H9 (cell line): Measurements from ENCODE around the gene COX17. TPM values are rescaled to one million over a fixed set of nuclear protein-coding genes. Genes with fewer than 3 reads are reported as not detected.

Source experiments
- DNase-seq: peaks from one replicate; pipeline ENCODE4 v3.0.0-alpha.2; 2017
- H2AFZ ChIP-seq: one replicate; pipeline ENCODE4 v1.6.1; 2013; ENCODE audit warnings: mild to moderate bottlenecking, low read length, control low read depth, moderate library complexity
- H2AK5ac ChIP-seq: 2 replicates; pipeline ENCODE4 v1.6.1; 2013; ENCODE audit warnings: low read length, control low read depth, mixed read lengths; ENCODE audit not compliant: insufficient read length
- H2BK120ac ChIP-seq: one replicate; pipeline ENCODE4 v1.6.1; 2013; ENCODE audit warnings: low read depth, mild to moderate bottlenecking, low read length, control low read depth, inconsistent platforms; ENCODE audit not compliant: poor library complexity, severe bottlenecking
- H2BK12ac ChIP-seq: 2 replicates; pipeline ENCODE4 v1.6.1; 2013; ENCODE audit warnings: low read length, control low read depth, mixed read lengths, low read depth; ENCODE audit not compliant: insufficient read length
- H2BK15ac ChIP-seq: 2 replicates; pipeline ENCODE4 v1.6.1; 2013; ENCODE audit warnings: low read depth, low read length, control low read depth
- H2BK20ac ChIP-seq: one replicate; pipeline ENCODE4 v1.6.1; 2013; ENCODE audit warnings: low read depth, mild to moderate bottlenecking, low read length, control low read depth, inconsistent platforms; ENCODE audit not compliant: poor library complexity, severe bottlenecking
- H2BK5ac ChIP-seq: 2 replicates; pipeline ENCODE4 v1.6.1; 2013; ENCODE audit warnings: low read length, control low read depth, mixed read lengths; ENCODE audit not compliant: insufficient read length
- H3K14ac ChIP-seq: 2 replicates; pipeline ENCODE4 v1.6.1; 2013; ENCODE audit warnings: low read length, control low read depth; ENCODE audit not compliant: insufficient read depth
- H3K18ac ChIP-seq: 2 replicates; pipeline ENCODE4 v1.6.1; 2013; ENCODE audit warnings: low read depth, mild to moderate bottlenecking, mixed read lengths, low read length, control low read depth; ENCODE audit not compliant: insufficient read length
- H3K23ac ChIP-seq: 2 replicates; pipeline ENCODE4 v1.6.1; 2013; ENCODE audit warnings: low read length, control low read depth, mixed read lengths, low read depth; ENCODE audit not compliant: insufficient read length
- H3K23me2 ChIP-seq: 2 replicates; pipeline ENCODE4 v1.6.1; 2013; ENCODE audit warnings: low read depth, mild to moderate bottlenecking, mixed read lengths, low read length, control low read depth; ENCODE audit not compliant: insufficient read length, poor library complexity, severe bottlenecking
- H3K27ac ChIP-seq: 2 replicates; pipeline ENCODE4 v1.5.1; 2013; ENCODE audit warnings: low read length, control low read depth, mixed read lengths, low read depth; ENCODE audit not compliant: insufficient read length
- H3K27me3 ChIP-seq: 2 replicates; pipeline ENCODE4 v1.6.1; 2013; ENCODE audit warnings: low read length, control low read depth, inconsistent platforms; ENCODE audit not compliant: insufficient read depth
- H3K4ac ChIP-seq: 2 replicates; pipeline ENCODE4 v1.6.1; 2013; ENCODE audit warnings: low read depth, mild to moderate bottlenecking, control low read depth, inconsistent platforms, low read length, moderate library complexity
- H3K4me1 ChIP-seq: 2 replicates; pipeline ENCODE4 v1.6.1; 2013; ENCODE audit warnings: low read length, control low read depth, inconsistent platforms; ENCODE audit not compliant: insufficient read depth
- H3K4me2 ChIP-seq: 2 replicates; pipeline ENCODE4 v1.6.1; 2013; ENCODE audit warnings: low read length, control low read depth, mixed read lengths; ENCODE audit not compliant: insufficient read length, insufficient read depth
- H3K56ac ChIP-seq: 2 replicates; pipeline ENCODE4 v1.6.1; 2013; ENCODE audit warnings: low read depth, mild to moderate bottlenecking, mixed read lengths, low read length, control low read depth; ENCODE audit not compliant: insufficient read length
- H3K79me1 ChIP-seq: 2 replicates; pipeline ENCODE4 v1.6.1; 2013; ENCODE audit warnings: low read depth, mild to moderate bottlenecking, moderate library complexity, low read length, control low read depth, inconsistent platforms; ENCODE audit not compliant: insufficient read depth, poor library complexity, severe bottlenecking
- H3K79me2 ChIP-seq: 2 replicates; pipeline ENCODE4 v1.6.1; 2013; ENCODE audit warnings: low read length, control low read depth, inconsistent platforms; ENCODE audit not compliant: insufficient read depth
- H3K9ac ChIP-seq: 2 replicates; pipeline ENCODE4 v1.6.1; 2013; ENCODE audit warnings: low read length, control low read depth, mixed read lengths; ENCODE audit not compliant: insufficient read length; ENCODE audit errors: extremely low read depth
- H3K9me3 ChIP-seq: one replicate; pipeline ENCODE4 v1.6.1; 2013; ENCODE audit warnings: low read depth, low read length, inconsistent platforms; ENCODE audit not compliant: control insufficient read depth
- H3T11ph ChIP-seq: one replicate; pipeline ENCODE4 v1.6.1; 2013; ENCODE audit warnings: mild to moderate bottlenecking, low read length, control low read depth, inconsistent platforms
- H4K20me1 ChIP-seq: one replicate; pipeline ENCODE4 v1.6.1; 2013; ENCODE audit not compliant: control insufficient read depth, insufficient read length, insufficient read depth
- H4K5ac ChIP-seq: 2 replicates; pipeline ENCODE4 v1.6.1; 2013; ENCODE audit warnings: low read depth, mild to moderate bottlenecking, mixed read lengths, low read length, control low read depth; ENCODE audit not compliant: insufficient read length
- H4K8ac ChIP-seq: replicated peaks from 2 replicates; pipeline ENCODE4 v1.6.1; 2013; ENCODE audit warnings: low read length, control low read depth, mixed read lengths, low read depth; ENCODE audit not compliant: insufficient read length
- H4K91ac ChIP-seq: 2 replicates; pipeline ENCODE4 v1.6.1; 2013; ENCODE audit warnings: low read depth, mild to moderate bottlenecking, moderate library complexity, mixed read lengths, low read length, control low read depth; ENCODE audit not compliant: insufficient read length
- H3K27ac Mint-ChIP-seq, 3 experiments: 2 replicates in 2 of 3; 3 replicates in 1 of 3; pipeline ENCODE4 v1.8.0; 2020 to 2021; ENCODE audit warnings: mixed read lengths in 3 of 3, mild to moderate bottlenecking in 1 of 3, moderate library complexity in 1 of 3
- H3K27me3 Mint-ChIP-seq: 2 replicates; pipeline ENCODE4 v1.8.0; 2021; ENCODE audit warnings: low read depth, mild to moderate bottlenecking, moderate library complexity, mixed read lengths
- H3K36me3 Mint-ChIP-seq, 3 experiments: 2 replicates in 2 of 3; 3 replicates in 1 of 3; pipeline ENCODE4 v1.8.0; 2020 to 2021; ENCODE audit warnings: low read depth in 3 of 3, mixed read lengths in 3 of 3; ENCODE audit not compliant: insufficient read depth in 1 of 3
- H3K4me1 Mint-ChIP-seq, 2 experiments: 2 replicates each; pipeline ENCODE4 v1.8.0; 2020; ENCODE audit warnings: mixed read lengths in 2 of 2
- H3K4me3 Mint-ChIP-seq, 2 experiments: 2 replicates in 1 of 2; 3 replicates in 1 of 2; pipeline ENCODE4 v1.8.0; 2020 to 2021; ENCODE audit warnings: mild to moderate bottlenecking in 2 of 2, mixed read lengths in 2 of 2, moderate library complexity in 1 of 2
- H3K9me3 Mint-ChIP-seq, 2 experiments: 2 replicates in 1 of 2; 3 replicates in 1 of 2; pipeline ENCODE4 v1.8.0; 2020; ENCODE audit warnings: mild to moderate bottlenecking in 2 of 2, mixed read lengths in 2 of 2, moderate library complexity in 1 of 2
- CTCF ChIP-seq: fragments of 200-600 bp; sonication (generic); conservative IDR thresholded peaks from 3 replicates; pipeline ENCODE4 v1.8.0; 2021; ENCODE audit warnings: antibody characterized with exemption, mild to moderate bottlenecking
- WGBS: extraction: QIAGEN DNeasy Blood & Tissue Kit; methylation state at CpG from one replicate; pipeline ENCODE4 v1.1.7; 2013; ENCODE audit warnings: missing lambda C conversion rate, low lambda C conversion rate, mixed read lengths; ENCODE audit not compliant: insufficient read length; ENCODE audit errors: extremely low coverage; 5-methylcytosine and 5-hydroxymethylcytosine counted together
- total RNA-seq: library from RNA; stranded (reverse); gene quantifications from 2 replicates; pipeline ENCODE4 v1.2.1, GENCODE V29; 2021

The COX17 gene
- total RNA-seq, 1 experiment from 2014 or later = 47.0 TPM

DNA sequence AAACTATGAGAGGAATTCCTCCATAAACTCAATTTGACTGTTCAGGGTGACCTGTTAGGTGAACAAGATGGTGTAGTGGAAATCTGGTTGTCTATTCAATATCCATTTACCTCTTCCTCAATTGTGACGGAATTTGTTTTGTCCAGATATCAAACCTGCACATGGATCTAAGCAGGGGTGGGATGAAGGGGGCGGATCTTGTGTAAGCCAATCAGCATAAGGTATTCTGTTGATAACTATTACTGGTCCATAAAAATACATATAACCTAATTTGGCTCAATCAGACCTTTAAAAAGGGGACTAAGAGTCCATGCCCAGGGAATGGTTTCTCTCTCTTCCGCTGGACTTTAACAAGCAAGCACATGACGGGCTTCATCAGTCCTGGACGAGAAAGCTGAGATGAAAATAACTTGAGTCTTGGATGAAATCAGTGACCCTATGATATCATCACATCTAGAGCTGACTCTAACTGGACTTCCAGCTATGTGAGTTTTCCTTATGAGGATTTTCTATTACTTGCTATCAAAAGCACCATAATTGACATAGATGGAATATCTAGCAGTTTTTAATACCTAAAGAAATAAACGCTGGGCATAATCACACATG, 11.1 kb downstream of the COX17 start:
- H2BK120ac ChIP-seq = no peak overlapping the region
- H3K27me3 ChIP-seq = no peaks in the 10 kb centered on the region
- H3K14ac ChIP-seq = no peak overlapping the region
- no peaks in the 10 kb centered on the region for H3K9me3 ChIP-seq
- no peak for DNase-seq
- no peaks in the 10 kb centered on the region for H3K23me2 ChIP-seq
- no peak overlapping the region for H3T11ph ChIP-seq
- no peak overlapping the region for H4K5ac ChIP-seq
- no peak overlapping the region for H3K4me3 Mint-ChIP-seq
- H3K27ac ChIP-seq = no peak overlapping the region
- H3K79me2 ChIP-seq = no peaks in the 10 kb centered on the region
- no peak overlapping the region for H3K27ac Mint-ChIP-seq
- H3K9me3 Mint-ChIP-seq = no peaks in the 10 kb centered on the region
- no peaks in the 10 kb centered on the region for H3K27me3 Mint-ChIP-seq
- H2AFZ ChIP-seq = no peak overlapping the region
- H4K91ac ChIP-seq = no peak overlapping the region
- no peak overlapping the region for H2BK15ac ChIP-seq
- H4K20me1 ChIP-seq = no peaks in the 10 kb centered on the region
- H2AK5ac ChIP-seq = no peak overlapping the region
- no peak overlapping the region for H2BK5ac ChIP-seq
- H3K23ac ChIP-seq = no peak overlapping the region
- H4K8ac ChIP-seq = no peak overlapping the region
- no peak overlapping the region for H2BK20ac ChIP-seq
- WGBS = no CpG with 5 or more reads among the region's 6 CpGs
- H3K9ac ChIP-seq = no peak overlapping the region
- peaks cover 0 to 9% of the 10 kb centered on the region in 2 experiments; a peak in 1 of 4 replicates for H3K4me1 Mint-ChIP-seq
- no peaks in the 10 kb centered on the region for H3K79me1 ChIP-seq
- H3K4me1 ChIP-seq = 0 out of 2 replicates have a peak, but pooled peaks cover 2% of the 10 kb centered on the region
- no peak overlapping the region for H2BK12ac ChIP-seq
- no peak overlapping the region for H3K4me2 ChIP-seq
- H3K18ac ChIP-seq = no peak overlapping the region
- no peak overlapping the region for H3K4ac ChIP-seq
- TF ChIP-seq CTCF = no peak
- H3K56ac ChIP-seq = no peak overlapping the region
- H3K36me3 Mint-ChIP-seq = peaks cover 0 to 15% (median 13%) of the 10 kb centered on the region in 3 experiments; a peak in 5 of 7 replicates
